Activated CD8-positive, alpha-beta memory T cell treated with anti-CD3 and anti-CD28 coated beads, Interleukin-2, amount 50 U/mL, for 48 hours (primary cell): ENCODE results near the gene TMUB1.

Experiments
- DNase-seq: peaks from one replicate; pipeline ENCODE4 v3.0.0-alpha.2; 2020

Gene TMUB1

DNA sequence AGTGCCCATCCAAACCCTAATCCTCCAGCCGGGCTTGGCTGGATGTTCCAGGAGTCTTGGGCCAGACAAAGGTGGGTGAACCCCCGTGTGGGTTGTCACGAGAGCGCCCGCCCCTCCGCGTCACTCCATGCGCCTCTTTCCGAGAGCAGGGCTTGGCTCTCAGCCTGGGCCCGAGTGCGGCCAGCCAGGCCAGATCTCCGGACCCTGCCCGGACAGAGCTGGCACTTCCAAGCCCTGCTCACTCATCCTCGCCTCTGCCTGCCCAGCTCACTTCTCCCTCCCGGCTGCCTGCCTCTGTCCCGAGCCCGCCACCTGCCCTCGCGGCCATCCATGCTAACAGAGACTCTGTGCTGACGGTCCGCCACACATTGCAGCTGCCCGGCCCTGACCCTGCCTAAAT is 37.6 kb upstream of the TMUB1 start:
- DNase-seq = no peak

DNA sequence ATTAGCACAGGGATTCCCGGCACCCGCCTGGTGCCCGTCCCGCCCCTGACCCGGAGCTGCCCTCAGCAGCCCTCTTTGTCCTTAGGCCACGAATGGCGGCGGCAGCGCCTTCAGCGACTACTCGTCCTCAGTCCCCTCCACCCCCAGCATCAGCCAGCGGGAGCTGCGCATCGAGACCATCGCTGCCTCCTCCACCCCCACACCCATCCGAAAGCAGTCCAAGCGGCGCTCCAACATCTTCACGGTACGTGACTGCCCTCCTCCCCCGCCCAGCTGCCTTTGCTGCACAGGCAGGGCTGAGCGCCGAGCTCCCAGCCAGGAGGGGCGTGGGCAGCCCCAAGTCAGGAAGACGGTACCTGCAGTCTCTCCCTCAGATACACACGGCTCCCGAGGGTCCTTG is 36.6 kb upstream of the TMUB1 start:
- no peak for DNase-seq

DNA sequence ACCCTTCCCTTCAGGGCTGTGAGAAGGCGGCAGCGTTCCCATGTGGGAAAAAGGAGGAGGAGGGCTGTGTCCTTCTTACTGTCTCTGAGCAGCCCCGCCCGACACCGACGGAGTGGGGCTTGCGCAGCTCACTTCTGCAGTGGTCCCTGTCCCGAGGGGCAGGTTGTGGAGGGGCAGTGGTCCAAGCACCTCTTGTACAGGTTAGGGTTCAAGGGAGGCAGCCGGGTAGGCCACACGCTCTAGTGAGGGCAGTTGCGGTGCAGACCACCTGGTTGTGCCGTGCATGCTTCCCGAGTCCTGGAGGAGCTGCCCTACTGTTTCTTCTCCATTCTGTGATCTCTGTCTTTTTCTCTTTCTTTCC is 35.7 kb upstream of the TMUB1 start:
- DNase-seq = no peak

- no peak for DNase-seq
These were observed 35.1 kb upstream of the TMUB1 start for GRCh38 chr7:151118108-151119054.

- DNase-seq = no peak
These were observed 34.3 kb upstream of the TMUB1 start for GRCh38 chr7:151117565-151117964.

- DNase-seq = no peak
These were observed 33.5 kb upstream of the TMUB1 start for GRCh38 chr7:151116603-151117440.

GRCh38 chr7:151115836-151116418 is 32.6 kb upstream of the TMUB1 start:
- DNase-seq = no peak

DNA sequence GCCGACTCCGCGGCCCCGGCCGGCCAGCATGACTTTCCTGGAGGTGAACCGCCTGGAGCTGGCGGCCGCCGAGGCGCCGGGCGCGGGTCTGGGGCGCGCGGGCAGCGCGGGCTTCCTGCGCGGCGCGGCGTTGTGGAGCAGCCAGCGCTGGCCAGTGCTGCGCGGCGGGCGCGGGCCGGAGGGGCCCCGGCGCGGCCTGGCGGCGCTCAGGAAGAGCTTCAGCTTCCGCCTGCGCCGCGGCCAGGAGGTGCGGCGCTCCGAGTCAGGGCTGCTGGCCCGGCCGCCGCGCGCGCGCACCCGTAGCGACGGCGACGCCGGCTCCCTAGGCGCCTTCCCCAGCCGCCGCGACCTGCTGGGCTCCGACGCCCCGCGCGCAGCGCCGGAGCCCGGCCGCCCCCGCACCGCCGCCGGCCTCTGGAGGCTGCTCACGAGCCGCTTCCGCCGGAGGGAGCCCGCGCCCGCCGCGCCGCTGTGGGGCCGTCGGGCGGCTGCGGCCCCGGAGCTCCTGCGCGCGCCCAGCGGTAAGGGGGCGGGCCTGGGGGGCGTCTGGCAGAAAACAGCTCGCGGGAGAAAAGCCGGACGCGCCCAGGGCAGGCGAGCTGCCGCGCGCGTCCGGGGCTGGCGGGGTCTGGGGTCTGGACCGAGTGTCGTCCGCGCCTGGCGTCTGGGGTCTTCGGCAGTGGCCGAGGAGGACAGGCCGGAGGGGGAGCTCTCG is 32.0 kb upstream of the TMUB1 start:
- DNase-seq = peak; percentile 70

DNA sequence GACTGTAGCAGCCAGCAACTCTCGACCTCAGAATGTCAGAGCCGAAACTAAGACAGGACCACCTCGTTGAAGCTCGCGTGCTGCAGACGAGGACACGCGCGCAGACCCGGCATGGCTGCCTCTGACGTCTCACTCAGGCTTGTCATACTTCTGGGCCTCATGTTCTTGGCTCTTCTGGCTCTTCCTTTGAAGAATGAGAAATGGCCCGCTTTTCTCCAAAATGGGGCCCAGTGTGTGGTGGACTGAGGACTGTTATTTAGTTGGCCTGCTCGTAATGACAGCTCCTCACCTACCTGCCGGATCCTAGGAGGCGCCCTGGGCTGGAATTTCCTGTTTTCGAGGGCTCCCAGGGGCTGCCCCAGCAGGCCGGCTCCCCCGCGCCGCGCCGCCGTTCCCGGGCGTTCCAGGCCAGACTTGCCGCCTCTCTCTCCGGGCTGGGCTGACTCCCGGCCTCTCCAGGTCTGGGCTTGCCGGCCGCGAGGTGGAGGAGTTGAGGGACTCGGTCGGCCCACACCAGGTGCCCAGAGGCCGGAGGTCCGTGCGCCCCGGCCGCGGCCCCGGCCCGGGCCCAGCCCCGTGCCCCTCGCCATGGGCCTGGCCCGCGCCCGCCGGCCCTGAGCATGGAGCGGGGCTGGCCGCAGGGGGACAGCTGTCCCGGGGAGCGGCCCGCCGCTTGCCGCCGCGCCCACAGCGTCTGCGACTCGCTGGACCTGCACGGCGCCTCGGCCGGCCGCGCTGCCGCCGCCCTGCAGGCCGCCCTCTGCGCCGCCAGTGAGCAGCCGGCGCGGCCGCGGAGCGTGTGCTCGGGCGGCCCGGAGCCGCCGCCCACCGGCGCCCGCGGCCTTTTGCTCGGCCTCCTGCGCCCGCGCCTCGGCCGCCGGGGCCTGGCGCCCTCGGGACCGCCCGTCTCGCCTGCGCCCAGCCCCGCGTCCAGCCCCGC is 31.1 kb upstream of the TMUB1 start:
- no peak for DNase-seq

- no peak for DNase-seq
These were observed 30.3 kb upstream of the TMUB1 start for GRCh38 chr7:151113344-151114150.

GRCh38 chr7:151110941-151111645 is 27.8 kb upstream of the TMUB1 start:
- peak; percentile 85 for DNase-seq

GRCh38 chr7:151110236-151110940 is 27.1 kb upstream of the TMUB1 start:
- DNase-seq = no peak

DNA sequence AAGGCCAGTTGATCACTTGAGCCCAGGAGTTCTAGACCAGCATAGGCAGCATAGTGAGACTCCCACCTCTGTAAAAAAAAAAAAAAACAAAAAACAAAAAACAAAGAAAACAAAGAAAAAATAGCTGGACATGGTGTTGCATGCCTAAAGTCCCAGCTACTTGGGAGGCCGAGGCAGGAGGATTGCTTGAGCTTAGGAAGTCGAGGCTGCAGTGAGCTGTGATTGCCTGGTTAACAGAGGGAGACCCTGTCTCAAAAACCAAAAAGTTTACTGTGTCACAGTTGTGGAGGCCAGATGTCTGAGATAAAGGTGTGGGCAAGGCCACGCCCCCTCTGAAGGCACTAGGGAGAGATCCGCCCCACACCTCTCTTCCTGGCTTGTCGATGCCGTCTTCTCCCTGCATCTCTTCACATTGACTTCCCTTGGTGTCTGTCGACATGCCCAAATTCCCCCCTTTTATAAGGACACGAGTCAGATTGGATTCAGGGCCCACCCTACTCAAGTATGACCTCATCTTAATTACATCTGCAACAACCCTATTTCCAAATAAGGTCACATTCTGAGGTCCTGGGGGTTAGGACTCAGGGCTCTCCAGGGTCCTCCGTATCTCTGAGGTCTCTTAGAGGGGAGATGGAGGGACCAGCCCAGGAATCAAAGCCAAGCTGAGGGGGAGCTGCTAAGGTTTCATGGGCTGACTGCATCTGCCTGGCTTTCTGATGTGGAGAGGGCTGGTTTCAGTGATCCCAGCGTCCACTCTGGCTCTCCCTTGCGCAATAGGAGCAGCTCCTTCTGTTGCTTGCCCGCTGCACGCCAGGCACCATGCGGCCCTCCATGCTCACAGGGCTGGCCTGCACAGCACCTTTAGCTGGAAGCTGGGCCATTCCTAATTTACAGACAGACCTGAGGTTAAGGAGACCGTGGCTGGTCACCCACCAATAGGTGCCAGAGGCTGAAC is 26.1 kb upstream of the TMUB1 start:
- no peak for DNase-seq

DNA sequence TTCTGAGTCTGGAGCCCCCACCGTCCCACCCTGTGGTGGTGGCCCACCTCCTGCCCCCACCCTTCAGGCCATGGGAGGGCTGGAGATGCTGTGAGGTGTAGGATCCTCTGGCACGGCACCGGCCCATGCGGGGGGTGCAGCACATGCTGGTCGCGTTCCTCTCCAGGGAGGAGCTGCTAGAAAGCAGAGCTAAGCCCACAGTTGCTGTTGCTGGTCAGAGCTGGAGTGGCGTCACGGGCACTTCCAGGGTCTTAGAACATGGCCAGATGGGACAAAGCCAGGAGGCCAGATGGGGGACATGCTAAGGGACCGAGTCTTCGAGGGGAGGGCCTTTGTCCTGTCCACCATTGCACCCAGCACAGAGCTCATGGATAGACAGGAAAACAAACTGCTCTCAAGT is 24.6 kb upstream of the TMUB1 start:
- no peak for DNase-seq

DNA sequence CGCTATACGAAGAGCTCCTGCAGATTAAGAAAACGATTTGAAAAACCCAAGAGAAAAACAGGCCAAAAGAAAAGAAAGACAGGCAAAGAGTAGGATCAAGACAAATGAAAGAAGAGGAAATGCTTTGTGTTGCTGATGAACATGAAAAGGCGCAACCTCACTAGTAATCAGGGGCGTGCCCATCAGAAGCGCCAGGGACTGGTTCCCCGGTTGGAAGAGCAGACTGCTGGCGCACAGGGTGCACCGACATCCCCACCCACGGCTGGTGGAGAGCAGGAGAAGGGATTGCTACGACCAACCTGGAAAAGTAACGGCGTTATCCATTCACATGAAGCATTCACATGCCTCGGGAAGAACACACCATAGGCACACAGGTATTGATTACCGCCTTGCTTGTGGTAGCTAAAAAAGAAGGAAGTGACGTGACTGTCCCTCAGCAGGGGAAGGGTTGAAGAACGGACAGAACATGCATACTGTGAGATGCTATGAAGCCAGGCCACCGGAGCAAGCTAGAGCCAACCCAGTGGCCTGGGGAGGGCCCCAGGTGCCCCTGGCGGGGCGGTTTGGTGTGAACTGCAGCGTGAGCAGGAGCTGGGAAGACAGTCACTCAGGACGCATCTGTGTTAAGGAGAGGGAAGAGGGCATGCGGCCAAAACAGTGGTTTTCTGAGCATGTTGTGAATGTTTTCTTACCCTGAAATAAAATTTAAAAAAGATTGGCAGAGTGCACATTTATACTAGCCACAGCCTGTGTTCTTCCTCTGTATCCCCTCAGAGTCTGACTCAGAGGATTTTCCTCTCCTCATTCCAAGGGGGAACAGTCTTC is 21.3 kb upstream of the TMUB1 start:
- DNase-seq = no peak

DNA sequence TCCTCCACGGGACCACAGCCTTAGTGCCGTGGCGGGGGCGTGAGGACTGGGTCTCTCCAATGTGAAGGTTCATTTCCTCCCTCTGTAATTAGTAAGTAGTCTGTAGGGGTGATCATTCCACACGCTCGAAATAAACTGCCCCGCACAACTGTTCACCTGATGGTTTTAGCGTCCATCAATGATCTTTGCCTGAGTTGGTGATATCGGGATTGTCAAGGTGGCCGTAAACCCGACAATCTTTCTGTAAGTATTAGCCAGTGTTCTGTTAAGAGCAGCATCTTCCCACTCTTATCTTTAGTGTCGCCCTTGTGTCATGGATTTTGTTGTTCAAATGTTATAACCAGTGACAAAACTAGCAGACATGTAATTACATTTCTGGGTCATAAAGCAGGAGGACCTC is 20.7 kb upstream of the TMUB1 start:
- DNase-seq = no peak

DNA sequence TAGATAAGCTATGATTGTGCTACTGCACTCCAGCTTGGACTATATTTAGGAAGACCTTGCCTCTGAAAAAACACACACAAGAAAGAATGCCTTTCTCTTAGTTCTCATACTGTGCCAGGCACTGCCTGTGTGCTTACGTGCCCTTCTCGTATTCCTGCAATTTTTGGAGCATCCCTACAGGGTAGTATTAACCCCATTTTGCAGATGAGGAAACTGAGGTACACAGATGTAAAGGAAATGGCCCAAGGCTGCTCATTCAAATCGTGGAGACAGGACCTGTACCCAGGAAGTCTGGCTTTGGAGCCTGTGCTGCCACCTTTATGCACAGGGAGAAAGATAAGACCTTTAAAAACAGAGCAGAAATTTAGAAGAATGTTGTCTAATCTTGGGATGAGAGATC is 19.7 kb upstream of the TMUB1 start:
- no peak for DNase-seq
